SKM-1 (cell line): Measurements from ENCODE around the gene MMP2.

Source experiments
- DNase-seq: peaks from one replicate; lab custom pipeline; 2025; ENCODE audit not compliant: unreplicated experiment; lab: John Stamatoyannopoulos, UW

MMP2 gene

DNA sequence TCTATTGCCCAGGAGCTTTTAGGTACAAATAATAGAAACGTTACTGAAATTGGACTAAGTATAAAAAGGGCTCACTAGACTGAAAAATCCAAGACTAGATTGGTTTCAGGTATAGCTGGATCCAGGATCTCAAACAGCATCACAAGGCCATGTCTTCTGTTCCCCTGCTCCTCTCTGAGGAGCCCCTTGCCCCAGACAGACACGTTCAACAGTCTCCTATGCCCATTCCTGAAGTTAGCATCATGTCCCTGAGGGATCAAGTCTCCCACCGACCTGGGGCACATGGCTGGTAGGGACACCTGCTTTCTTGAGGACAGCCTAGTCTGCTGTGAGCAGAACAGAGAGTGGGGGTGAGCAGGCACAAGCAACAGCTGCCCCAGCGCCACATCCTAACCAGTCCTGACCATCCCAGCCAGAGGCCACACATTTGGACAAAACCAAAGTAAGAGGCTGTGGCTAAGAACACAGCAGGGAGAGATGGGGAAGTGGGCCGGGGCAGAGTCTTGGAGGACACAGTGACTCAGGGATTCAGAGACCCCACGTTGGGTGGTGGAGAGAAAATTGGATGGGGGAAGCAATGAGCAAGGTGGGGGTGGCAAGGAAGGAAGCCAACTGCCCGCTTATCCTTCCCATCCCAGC lies 10.5 kb upstream of the MMP2 start:
- DNase-seq: no peak

DNA sequence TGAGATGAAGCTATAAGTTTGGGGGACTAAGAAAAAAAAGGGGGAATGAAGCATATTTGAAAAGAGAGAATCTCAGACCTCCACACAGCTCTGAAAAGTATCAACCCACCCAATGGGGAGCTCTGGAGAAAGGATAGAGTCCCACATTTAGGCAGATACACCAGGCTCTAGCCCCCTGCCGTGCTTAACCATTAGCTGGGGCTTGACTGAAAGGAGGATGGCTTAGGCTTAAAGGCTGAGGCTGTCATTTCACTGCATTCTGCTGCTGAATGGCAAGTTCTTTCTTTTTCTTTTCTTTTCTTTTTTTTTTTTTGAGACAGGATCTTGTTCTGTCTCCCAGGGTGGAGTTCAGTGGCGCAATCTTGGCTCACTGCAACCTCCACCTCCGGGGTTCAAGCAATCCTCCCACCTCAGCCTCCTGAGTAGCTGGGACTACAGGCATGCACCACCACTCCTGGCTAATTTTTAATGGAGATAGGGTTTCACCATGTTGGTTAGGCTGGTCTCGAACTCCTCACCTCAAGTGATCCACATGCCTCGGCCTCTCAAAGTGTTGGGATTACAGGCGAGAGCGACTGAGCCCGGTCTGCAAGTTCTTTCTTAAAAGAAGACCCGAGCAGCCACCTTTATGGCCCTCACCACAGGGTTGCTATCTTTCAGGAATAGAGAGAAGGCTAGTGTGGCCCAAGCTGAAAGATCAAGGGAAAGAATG lies 9.0 kb upstream of the MMP2 start:
- no peak for DNase-seq

DNA sequence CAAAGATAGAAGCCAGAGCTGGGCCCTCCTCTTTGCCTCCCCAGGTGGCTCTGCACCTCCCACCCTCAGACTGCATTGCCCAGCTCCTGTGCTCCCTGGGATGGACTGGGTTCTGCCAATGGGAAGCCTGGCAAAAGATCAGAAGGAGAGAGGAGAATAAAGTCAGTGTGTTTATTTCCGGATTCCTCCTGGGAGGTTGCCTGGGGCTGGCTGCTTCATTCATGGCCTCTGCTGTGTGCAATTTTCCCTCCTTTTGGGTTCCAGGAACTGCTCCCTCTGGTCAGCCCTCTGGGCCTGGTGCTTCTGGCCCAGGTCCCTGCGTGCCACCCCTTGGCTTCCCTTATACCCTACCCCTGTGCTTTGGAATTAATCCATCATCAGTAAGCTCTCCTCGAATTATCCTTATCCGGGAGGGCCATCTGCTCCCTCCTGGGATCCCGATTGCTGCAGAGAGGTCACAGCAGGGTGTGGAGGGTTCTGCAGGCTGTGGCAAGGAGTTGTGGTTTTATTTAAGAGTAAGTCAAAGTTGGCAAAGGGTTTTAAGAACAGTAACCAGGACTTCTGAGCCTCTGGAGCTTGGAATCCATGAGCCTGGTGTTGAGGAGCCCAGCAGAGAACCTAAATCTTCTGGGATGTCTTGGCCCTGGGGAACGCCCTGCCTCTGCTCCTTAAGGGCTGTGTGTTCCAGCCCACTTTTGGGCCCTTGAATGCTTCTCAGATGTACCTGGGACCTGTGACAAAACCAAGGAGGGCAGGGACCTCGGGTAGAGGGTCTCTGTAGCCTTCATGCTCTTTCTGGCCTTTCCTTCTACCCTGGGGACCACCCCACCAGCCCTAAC lies 8.2 kb upstream of the MMP2 start:
- no peak for DNase-seq

DNA sequence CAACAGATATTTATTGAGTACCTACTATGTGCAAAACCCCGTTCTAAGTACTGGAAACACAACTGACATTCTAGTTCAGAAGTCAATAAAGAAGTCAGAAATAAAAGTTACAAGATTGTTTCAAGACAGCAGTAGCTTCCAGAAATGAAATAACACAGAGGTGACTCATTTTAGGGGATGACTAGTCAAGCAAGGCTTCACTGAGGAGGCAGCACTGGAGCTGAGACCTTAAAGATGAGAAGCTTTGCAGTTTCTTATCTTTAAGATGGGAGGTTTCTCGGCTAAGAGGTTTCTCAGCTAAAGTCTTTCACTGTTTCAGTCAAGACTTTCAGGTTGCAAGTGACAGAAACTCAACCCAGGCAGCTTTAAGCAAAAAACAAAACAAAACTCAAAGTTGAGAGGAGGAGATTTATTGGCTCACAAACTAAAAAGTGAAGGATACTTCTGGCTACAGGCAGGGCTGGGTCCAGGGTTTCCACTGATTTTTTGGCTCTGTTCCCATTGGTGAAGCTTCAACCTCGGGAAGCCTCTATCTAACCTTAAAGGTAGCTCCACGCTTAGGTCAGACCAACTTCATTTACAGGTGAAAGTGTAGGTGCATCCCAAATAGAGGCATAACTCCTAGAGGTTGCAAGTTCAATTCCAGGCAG lies 7.4 kb upstream of the MMP2 start:
- no peak for DNase-seq

DNA sequence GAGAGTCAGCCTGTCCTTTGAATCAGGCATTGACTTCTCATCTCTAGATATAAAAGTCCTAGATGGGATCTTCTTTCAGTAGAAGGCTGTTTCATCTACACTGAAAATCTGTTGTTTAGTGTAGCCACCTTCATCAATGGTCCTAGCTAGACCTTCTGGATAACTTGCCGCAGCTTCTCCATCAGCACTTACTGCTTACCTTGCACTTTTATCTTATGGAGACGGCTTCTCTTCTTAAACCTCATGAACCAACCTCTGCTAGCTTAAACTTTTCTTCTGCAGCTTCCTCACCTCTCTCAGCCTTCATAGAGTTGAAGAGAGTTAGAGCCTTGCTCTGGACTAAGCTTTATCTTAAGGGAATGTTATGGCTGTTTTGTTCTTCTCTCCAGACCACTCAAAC lies 5.4 kb upstream of the MMP2 start:
- DNase-seq: no peak

DNA sequence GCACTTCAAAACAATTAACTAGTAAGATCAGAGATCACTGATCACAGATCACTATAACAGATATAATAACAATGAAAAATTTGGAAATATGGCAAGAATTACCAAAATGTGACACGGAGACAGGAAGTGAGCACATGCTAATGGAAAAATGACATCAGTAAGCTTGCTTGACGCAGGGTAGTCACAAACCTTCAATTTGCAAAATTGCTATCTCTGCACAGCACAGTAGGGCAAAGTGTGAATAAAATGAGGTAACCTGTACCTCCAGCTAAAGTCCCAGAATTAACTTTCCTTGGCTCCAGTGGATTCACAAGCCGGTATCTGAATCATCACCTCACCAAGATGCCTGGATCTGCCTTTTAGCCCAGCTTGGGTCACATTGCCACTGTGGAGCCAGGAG lies 4.2 kb upstream of the MMP2 start:
- DNase-seq: no peak

DNA sequence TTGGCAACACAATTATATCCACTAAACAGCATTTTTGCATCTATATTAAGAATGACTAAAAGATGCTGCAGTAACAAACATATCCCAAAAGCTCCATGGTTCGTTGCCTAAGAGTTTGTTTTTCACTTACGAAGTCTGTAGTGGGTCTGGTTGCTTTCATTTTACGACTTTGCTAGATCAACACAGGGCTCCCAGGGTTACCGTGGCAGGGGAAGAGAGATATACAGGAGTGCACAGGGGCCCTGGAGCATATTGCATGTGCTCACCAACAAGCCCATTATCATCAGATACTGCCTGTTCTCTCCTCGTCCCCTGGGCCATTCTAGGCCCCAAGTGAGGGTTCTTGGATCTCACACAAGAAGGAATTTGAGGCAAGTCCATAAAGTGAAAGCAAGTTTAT lies 3.1 kb upstream of the MMP2 start:
- no peak for DNase-seq

DNA sequence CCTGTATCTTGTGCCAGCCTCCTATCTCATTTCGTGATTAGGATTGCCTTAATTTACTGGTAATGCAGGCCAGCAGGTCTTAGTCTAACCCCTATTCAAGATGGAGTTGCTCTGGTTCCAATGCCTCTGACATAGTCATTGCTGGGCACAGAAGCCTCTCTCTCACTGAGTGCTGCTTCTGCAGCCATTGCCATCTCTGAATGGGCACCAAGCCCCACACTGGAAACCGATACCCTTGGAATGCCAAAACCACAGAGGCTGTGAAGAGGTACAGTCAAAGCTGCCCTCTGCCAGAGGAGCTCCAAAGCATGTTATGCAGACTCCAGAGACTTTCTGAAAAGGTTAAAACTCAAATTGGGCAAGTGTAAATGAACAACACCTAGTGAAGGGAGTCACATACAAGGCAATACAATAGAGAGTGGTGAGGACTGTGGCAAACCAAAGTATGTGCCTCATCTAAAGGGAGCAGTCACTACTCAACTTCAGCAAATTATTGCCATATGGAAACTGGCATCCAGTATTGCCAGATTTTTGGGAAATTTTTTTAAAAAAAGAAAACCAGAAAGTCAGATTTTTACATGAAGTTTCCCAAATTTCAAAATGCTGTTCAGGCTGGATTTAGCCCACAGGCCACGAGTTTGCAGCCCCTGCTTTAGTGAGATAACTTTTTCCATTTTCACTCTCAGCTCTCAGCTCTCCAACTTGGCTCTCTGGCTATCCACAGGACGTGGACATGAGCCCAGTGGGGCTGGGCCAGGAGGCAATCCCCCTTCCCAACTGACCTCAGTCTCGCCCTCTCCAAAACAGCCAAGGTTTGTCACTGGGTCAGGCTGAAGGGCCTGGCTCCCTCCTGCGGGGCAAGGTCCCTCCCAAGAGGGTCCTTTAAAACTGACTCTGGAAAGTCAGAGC lies 2.1 kb upstream of the MMP2 start:
- DNase-seq: no peak

DNA sequence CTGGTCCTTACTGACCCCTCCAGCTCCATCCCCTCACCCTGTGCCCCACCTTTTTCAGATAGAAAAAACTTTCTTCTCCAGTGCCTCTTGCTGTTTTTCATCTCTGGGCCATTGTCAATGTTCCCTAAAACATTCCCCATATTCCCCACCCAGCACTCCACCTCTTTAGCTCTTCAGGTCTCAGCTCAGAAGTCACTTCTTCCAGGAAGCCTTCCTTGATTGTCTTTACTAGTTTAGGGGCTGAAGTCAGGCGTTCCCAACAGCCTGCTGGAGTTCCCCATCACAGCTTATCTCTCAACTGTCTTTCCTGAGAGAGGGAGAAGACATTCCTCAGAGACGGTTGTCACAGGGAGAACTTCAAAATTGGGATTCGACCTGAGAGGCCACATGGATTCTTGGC lies 1.3 kb upstream of the MMP2 start:
- no peak for DNase-seq

DNA sequence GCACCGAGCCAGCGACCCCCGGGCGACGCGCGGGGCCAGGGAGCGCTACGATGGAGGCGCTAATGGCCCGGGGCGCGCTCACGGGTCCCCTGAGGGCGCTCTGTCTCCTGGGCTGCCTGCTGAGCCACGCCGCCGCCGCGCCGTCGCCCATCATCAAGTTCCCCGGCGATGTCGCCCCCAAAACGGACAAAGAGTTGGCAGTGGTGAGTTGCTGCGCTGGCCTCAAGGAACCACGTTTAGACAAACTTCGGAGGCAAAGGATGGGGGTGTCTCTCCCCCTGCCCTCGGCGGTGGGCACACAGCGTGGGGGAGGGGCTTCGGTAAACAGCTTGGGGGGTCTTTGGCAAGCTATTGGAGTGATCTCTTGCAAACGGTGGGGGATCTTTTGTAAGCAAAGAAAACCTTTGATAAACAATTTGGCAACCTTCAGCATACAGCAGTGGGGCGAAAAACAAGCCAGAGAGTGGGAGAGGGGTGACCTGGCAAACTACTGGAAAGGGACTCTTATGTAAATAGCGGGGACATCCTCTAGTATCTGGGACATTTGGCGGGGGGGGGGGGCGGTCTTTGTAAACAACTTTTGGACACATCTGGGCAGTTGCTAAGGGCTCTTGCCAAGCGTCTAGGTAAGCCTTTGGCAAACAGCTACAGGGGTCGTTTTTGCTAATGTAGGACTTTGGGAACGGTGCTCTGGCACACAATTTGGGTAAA lies 587 bp downstream of the MMP2 start:
- DNase-seq: no peak

DNA sequence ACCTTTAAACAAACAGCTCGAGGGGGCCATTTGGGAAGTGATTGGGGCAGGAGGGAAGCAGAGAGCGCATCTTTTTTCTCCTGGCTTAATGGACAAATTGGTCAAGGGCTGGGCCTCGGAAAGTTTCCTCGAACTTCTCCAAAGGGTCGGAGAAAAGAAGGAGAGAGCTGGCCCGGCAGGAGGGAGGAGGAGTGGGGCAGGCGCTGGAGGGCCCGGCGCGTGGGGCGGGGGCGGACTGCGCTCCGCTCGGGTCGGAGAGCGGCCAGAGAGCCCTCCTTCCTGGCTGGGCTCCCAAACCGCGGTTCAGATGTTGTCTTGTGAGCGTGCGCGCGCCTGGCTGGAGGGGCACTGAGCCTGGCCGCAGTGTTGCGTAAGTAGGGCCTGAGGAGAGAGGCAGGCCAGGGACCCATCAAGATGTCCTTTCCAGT lies 1.2 kb downstream of the MMP2 start:
- DNase-seq: no peak

DNA sequence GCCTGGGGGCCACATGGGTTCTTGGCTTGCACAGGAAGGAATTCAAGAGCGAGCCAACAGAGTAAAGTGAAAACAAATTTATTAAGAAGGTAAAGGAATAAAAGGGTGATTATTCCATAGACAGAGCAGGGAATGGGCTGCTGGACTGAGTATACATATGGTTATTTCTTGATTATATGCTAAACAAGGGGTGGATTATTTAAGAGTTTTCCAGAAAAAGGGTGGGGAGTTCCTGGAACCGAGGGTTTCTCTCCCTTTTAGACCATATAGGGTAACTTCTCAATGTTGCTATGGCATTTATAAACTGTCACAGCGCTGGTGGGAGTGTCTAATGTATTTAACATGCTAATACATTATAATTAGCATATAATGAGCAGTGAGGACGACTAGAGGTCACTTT lies 2.0 kb downstream of the MMP2 start:
- DNase-seq: no peak

DNA sequence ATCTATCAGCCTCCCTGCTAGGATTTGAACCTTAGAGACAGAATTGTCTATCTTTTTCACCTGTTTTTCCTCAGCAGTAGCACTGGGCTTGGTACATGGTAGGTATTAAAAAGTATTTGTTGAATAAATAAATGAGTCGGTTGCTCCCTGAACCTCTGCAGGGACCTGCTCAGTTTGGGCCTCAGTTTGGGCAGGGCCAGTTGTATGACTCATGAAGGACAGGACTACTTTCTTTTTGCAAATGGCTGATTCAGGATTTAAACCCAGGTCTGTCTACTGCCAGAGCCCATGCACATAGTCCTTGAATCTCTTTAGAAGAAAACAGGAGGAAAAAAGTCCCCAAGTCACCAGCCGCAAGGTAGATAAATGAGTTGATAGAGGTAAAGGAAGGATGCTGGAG lies 3.1 kb downstream of the MMP2 start:
- no peak for DNase-seq

DNA sequence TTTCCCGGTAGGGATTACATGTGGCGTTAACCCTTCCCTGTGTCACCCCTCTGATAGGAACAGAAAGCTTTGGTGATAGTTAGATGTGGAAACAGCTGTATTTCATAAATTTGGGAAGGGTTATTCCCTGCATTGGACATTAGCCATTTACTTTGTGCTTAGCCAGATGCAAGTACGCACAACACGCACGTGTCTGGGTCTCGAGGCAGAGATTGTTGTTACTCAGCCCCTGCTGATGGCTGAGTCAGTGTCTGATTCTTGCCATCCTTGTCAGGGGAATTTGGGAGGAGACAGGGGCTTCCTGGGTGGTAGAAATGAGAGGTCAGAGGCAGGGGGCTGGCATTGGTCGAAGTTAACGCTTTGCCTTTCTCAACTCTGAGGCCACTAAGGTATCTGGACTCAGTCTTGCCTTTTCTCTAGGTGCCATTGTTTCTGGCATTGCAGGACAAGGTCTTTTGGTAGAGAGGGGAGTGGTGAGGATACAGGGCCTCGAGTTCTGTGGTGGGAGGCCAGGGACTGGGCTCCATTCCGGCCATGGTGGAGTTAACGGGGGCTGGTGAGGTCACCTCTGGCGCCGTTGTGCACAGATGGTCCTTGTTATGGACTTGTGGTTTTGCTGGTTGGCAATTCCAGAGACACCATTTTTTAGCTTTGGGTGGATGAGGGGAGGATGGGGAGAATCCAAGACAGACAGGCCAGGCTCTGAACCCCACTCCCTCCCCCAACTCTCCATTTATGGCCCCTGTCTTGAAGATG lies 8.2 kb downstream of the MMP2 start:
- DNase-seq: no peak

DNA sequence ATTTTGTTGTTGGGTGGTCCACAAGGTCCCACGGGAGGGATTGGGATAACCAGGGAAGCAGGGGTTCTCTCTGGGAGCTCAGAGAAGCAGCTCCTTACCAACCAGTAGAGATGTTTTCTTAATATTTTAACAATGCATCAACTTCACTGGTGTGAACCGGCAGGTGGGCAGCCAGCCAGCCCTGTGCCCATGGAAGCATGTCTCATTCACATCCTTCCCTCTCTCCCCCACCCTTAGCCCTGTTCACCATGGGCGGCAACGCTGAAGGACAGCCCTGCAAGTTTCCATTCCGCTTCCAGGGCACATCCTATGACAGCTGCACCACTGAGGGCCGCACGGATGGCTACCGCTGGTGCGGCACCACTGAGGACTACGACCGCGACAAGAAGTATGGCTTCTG lies 9.3 kb downstream of the MMP2 start:
- DNase-seq: no peak

DNA sequence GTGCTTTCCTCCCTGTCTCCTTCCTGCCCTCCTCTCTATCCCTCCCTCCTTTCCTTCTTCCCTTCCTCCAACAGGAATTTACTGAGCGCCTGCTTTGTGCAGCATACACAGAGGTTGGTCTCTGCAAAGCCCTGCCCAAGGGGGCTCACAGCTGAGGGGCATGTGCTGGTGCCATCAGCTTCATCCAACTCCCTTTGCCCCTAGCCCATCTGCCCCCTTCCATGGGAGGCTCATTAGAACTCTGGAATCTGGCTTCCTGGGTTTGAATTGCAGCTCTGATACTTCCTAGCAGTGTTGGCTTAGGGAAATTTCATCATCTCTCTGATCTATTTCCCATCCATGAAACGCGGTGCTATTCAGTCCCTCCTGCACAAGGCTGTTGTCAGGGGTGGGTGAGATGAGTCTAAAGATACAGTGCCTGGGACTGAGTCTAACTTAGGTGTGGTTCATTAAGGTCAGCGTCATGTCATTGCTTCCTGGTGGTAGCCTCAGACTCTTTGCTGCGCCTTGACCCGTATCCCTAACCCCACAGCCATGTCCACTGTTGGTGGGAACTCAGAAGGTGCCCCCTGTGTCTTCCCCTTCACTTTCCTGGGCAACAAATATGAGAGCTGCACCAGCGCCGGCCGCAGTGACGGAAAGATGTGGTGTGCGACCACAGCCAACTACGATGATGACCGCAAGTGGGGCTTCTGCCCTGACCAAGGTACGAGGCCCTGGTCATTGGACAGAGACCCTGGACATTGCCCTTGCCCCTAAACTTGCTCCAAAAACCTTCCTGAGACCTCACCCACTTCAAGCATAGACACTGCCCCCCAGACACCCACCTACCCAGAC lies 10.3 kb downstream of the MMP2 start:
- no peak for DNase-seq

DNA sequence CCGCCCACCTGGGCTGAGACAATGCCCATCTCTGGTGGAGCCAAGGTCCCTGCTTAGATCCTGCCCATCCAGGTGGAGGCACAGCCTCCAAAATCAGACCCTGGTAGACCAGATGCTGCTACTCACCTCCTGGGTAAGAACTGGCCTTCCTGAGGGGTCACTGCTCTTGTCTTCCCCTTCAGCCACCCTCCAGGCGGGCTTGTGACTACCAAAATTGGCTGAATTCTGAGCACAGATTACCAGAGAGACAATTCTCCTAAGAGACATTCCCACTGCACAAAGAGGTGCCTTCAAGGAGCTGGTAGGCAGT lies 10.9 kb downstream of the MMP2 start:
- DNase-seq: no peak

DNA sequence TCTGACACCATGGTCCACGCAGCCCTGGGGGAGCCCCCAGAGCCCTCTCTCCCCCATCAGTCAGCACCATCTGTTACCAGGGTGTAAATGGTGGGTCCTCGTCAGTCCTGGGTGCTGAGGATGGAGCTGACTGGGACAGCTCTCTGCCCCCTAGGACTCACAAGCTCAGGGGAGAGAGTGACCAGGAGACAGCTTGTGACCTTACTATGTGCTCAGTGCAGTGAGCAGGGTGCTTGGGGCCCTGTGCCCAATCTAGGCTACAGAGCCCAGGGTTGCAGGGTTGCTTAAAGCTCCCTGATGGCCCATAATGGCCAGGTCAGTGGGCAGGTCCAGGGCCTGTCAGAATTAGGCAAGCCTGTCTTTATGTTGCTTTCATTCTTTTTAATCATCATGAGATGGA lies 11.3 kb downstream of the MMP2 start:
- no peak for DNase-seq

DNA sequence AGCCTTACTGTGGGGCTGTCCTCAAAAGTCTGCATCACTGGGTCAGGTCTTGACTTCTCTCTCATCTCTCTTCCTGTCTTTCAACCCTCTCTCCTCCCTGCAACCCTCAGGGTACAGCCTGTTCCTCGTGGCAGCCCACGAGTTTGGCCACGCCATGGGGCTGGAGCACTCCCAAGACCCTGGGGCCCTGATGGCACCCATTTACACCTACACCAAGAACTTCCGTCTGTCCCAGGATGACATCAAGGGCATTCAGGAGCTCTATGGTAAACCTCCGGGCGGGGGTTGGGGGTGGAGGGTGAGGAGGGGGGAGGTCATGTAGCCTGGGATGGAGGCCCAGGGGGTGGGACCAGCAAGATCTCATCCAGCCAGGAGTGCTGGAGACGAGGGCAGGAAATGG lies 12.7 kb downstream of the MMP2 start:
- DNase-seq: no peak
